ENCODE measurements around the gene ITPR3. TPM values are rescaled to one million over a fixed set of nuclear protein-coding genes. Genes with fewer than 3 reads are reported as not detected.
A peak's percentile ranks its signal among the peaks of the same experiment; 100 is the strongest.

Gene ITPR3
- total RNA-seq, 2 donors from 2014 or later: 21.8 to 99.1 TPM

- no peaks in the 10 kb centered on the region for H3K9me3 ChIP-seq
- H3K27ac ChIP-seq: no peak overlapping the region
- DNase-seq (ENCODE audit: low spot score): peak; percentile 53
- WGBS: 1% methylated on average over 54 of the region's 86 CpGs
- H3K4me3 ChIP-seq: peak overlapping the region; percentile 28 to 33
- no peaks in the 10 kb centered on the region for H3K36me3 ChIP-seq
- intact Hi-C loops (cut with DNase I): no loop called here
- H3K27me3 ChIP-seq (replicated peaks; ENCODE audit: insufficient read depth): no peaks in the 10 kb centered on the region
- TF ChIP-seq, protein P1, sequence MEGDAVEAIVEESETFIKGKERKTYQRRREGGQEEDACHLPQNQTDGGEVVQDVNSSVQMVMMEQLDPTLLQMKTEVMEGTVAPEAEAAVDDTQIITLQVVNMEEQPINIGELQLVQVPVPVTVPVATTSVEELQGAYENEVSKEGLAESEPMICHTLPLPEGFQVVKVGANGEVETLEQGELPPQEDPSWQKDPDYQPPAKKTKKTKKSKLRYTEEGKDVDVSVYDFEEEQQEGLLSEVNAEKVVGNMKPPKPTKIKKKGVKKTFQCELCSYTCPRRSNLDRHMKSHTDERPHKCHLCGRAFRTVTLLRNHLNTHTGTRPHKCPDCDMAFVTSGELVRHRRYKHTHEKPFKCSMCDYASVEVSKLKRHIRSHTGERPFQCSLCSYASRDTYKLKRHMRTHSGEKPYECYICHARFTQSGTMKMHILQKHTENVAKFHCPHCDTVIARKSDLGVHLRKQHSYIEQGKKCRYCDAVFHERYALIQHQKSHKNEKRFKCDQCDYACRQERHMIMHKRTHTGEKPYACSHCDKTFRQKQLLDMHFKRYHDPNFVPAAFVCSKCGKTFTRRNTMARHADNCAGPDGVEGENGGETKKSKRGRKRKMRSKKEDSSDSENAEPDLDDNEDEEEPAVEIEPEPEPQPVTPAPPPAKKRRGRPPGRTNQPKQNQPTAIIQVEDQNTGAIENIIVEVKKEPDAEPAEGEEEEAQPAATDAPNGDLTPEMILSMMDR (IDR thresholded peaks at IDR 0.05): peak in 1 of 4 experiments; percentile 14
- no peak for TF ChIP-seq POLR2AphosphoS5 (IDR thresholded peaks at IDR 0.05)
- no peaks in the 10 kb centered on the region for H3K4me1 ChIP-seq (replicated peaks)
These were observed 12.5 kb downstream of the ITPR3 start for GRCh38 chr6:33633462-33634158.

- intact Hi-C loops (cut with DNase I): no loop called here
- Histone ChIP-seq H3K36me3 (no peaks in the 10 kb centered on the region), H3K27ac (no peak overlapping the region), H3K27me3 (replicated peaks; ENCODE audit: insufficient read depth) (no peaks in the 10 kb centered on the region), H3K4me1 (replicated peaks) (no peaks in the 10 kb centered on the region), H3K9me3 (no peaks in the 10 kb centered on the region), H3K4me3 (peak overlapping the region; percentile 24 to 28)
- WGBS: 18% methylated on average over 15 of the region's 15 CpGs
- DNase-seq (ENCODE audit: low spot score): no peak
- peak; percentile 7 for TF ChIP-seq POLR2AphosphoS5 (IDR thresholded peaks at IDR 0.05)
- TF ChIP-seq, protein P1 (IDR thresholded peaks at IDR 0.05): no peak
These were observed 13.1 kb downstream of the ITPR3 start for GRCh38 chr6:33634161-33634727.

GRCh38 chr6:33634946-33635345, 13.8 kb downstream of the ITPR3 start:
- Histone ChIP-seq H3K4me3 (no peak overlapping the region), H3K4me1 (replicated peaks) (no peaks in the 10 kb centered on the region), H3K36me3 (no peaks in the 10 kb centered on the region), H3K9me3 (no peaks in the 10 kb centered on the region), H3K27me3 (replicated peaks; ENCODE audit: insufficient read depth) (no peaks in the 10 kb centered on the region), H3K27ac (no peak overlapping the region)
- no peak for DNase-seq (ENCODE audit: low spot score)
- 77% methylated on average over 8 of the region's 8 CpGs for WGBS
- no peak for TF ChIP-seq POLR2A (IDR thresholded peaks at IDR 0.05)
- TF ChIP-seq, protein P1 (IDR thresholded peaks at IDR 0.05): no peak
- no peak for TF ChIP-seq POLR2AphosphoS5 (IDR thresholded peaks at IDR 0.05)
- intact Hi-C loops (cut with DNase I): no loop called here

- TF ChIP-seq, protein P1 (IDR thresholded peaks at IDR 0.05): no peak
- no peak for TF ChIP-seq POLR2AphosphoS5 (IDR thresholded peaks at IDR 0.05)
- no peak for TF ChIP-seq POLR2A (IDR thresholded peaks at IDR 0.05)
- no peaks in the 10 kb centered on the region for H3K9me3 ChIP-seq
- WGBS: 87% methylated on average over 11 of the region's 11 CpGs
- no peak overlapping the region for H3K4me3 ChIP-seq
- intact Hi-C loops (cut with DNase I): no loop called here
- no peaks in the 10 kb centered on the region for H3K4me1 ChIP-seq (replicated peaks)
- no peaks in the 10 kb centered on the region for H3K27me3 ChIP-seq (replicated peaks; ENCODE audit: insufficient read depth)
- no peak for DNase-seq (ENCODE audit: low spot score)
- H3K27ac ChIP-seq: no peak overlapping the region
- no peaks in the 10 kb centered on the region for H3K36me3 ChIP-seq
These were observed 15.5 kb downstream of the ITPR3 start for GRCh38 chr6:33636655-33637054.

DNA sequence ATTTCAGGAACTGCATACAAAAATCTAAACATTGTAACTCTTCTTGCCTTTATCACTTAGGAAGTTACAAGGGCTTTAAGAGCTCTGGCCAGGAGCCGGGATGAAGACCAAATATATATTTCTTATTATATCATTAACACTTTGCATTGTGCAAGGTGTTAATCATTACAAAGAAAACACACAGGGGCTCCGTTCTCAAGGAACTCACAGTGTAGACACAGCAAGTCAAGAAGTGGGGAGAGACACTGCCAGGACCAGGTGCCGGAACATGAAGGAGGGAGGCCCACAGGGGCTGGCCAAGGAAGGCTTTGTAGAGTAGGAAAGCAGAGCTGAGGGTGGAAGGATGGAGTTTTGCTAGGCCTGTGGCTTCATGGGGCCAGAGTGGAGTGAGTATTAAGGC, 17.4 kb downstream of the ITPR3 start:
- H3K27ac ChIP-seq: no peak overlapping the region
- no peak for DNase-seq (ENCODE audit: low spot score)
- TF ChIP-seq, protein P1 (IDR thresholded peaks at IDR 0.05): no peak
- no peak for TF ChIP-seq POLR2AphosphoS5 (IDR thresholded peaks at IDR 0.05)
- TF ChIP-seq POLR2A (IDR thresholded peaks at IDR 0.05): no peak
- H3K4me3 ChIP-seq: no peak overlapping the region
- H3K27me3 ChIP-seq (replicated peaks; ENCODE audit: insufficient read depth): no peaks in the 10 kb centered on the region
- H3K36me3 ChIP-seq: no peaks in the 10 kb centered on the region
- WGBS: 59% methylated on average over 3 of the region's 3 CpGs
- H3K4me1 ChIP-seq (replicated peaks): no peaks in the 10 kb centered on the region
- intact Hi-C loops (cut with DNase I): no loop called here
- H3K9me3 ChIP-seq: no peaks in the 10 kb centered on the region

Measured in prostate gland (tissue), 2 donors.